HepG2 (cell line): ENCODE results near the gene TGM2. TPM values are rescaled to one million over a fixed set of nuclear protein-coding genes. Genes with fewer than 3 reads are reported as not detected.

Source experiments
- ATF7 ChIP-seq, 2 experiments: fragments of 450-650 bp in 1 of 2; sonication (generic) in 1 of 2; formaldehyde crosslinking in 1 of 2; IDR thresholded peaks; 2 replicates each; pipeline versions ENCODE4 v1.4.0 to v1.6.1; 2016 to 2020; ENCODE audit warnings: antibody characterized with exemption in 1 of 2, mild to moderate bottlenecking in 1 of 2, missing genetic modification reagents in 1 of 2
- DR1 ChIP-seq: sonication (generic); formaldehyde crosslinking; IDR thresholded peaks from 2 replicates; pipeline ENCODE4 v1.8.0; 2021; ENCODE audit warnings: mild to moderate bottlenecking, missing genetic modification reagents, inconsistent platforms
- HNF4G ChIP-seq, 2 experiments: sonication (generic) in 1 of 2; formaldehyde crosslinking in 1 of 2; IDR thresholded peaks; 2 replicates each; pipeline versions ENCODE4 v1.4.0 to v1.6.1; 2011 to 2020; ENCODE audit warnings: borderline replicate concordance in 2 of 2, low read depth in 2 of 2, mild to moderate bottlenecking in 2 of 2, low read length in 1 of 2, missing genetic modification reagents in 1 of 2, moderate library complexity in 1 of 2
- HOMEZ ChIP-seq: IDR thresholded peaks from 2 replicates; pipeline ENCODE4 v1.6.1; 2016; ENCODE audit warnings: low read depth
- IRX3 ChIP-seq: sonication (generic); formaldehyde crosslinking; IDR thresholded peaks from 2 replicates; pipeline ENCODE4 v1.8.1; 2023; ENCODE audit warnings: mild to moderate bottlenecking, low read depth, missing genetic modification reagents, borderline replicate concordance
- KAT8 ChIP-seq: IDR thresholded peaks from 2 replicates; pipeline ENCODE4 v1.6.1; 2016; ENCODE audit warnings: missing genetic modification reagents, missing compliant biosample characterization
- KMT2B ChIP-seq: IDR thresholded peaks from 2 replicates; pipeline ENCODE4 v1.6.1; 2016; ENCODE audit warnings: missing genetic modification reagents, missing compliant biosample characterization
- MAZ ChIP-seq, 2 experiments: sonication (generic) in 1 of 2; formaldehyde crosslinking in 1 of 2; IDR thresholded peaks; 2 replicates each; pipeline versions ENCODE4 v1.5.0 to v1.6.1; 2012 to 2020; ENCODE audit warnings: low read depth in 2 of 2, mild to moderate bottlenecking in 2 of 2, borderline replicate concordance in 1 of 2, improper control_type of control experiment in 1 of 2, low read length in 1 of 2, missing genetic modification reagents in 1 of 2, moderate library complexity in 1 of 2
- REPIN1 ChIP-seq: sonication (generic); formaldehyde crosslinking; IDR thresholded peaks from 2 replicates; pipeline ENCODE4 v1.8.0; 2022; ENCODE audit warnings: missing genetic modification reagents, low read depth, mild to moderate bottlenecking, borderline replicate concordance
- SAP130 ChIP-seq: IDR thresholded peaks from 2 replicates; pipeline ENCODE4 v1.6.1; 2016; ENCODE audit warnings: low read depth
- SOX13 ChIP-seq, 3 experiments: fragments of 450-650 bp in 1 of 3; sonication (generic) in 1 of 3; formaldehyde crosslinking in 1 of 3; IDR thresholded peaks in 2 of 3; conservative IDR thresholded peaks in 1 of 3; 2 replicates each; pipeline versions ENCODE4 v1.5.0 to v1.6.1; 2016 to 2020; ENCODE audit warnings: antibody characterized with exemption in 1 of 3, mild to moderate bottlenecking in 1 of 3, missing compliant biosample characterization in 1 of 3, missing genetic modification reagents in 1 of 3, moderate library complexity in 1 of 3
- SUZ12 ChIP-seq: fragments of 150-350 bp; IDR thresholded peaks from 2 replicates; pipeline ENCODE4 v1.6.1; 2014; ENCODE audit warnings: low read depth, low read length
- TEAD3 ChIP-seq: optimal IDR thresholded peaks from 2 replicates; pipeline ENCODE3; 2016; ENCODE audit warnings: borderline replicate concordance
- TFAP4 ChIP-seq: sonication (generic); IDR thresholded peaks from 2 replicates; pipeline ENCODE4 v1.6.1; 2016; ENCODE audit warnings: low read depth, borderline replicate concordance
- XRCC5 ChIP-seq: fragments of 200-400 bp; formaldehyde crosslinking; optimal IDR thresholded peaks from 2 replicates; pipeline ENCODE3; 2017; ENCODE audit warnings: mild to moderate bottlenecking, low read length
- ZBTB26 ChIP-seq: IDR thresholded peaks from 2 replicates; pipeline ENCODE4 v1.6.1; 2016; ENCODE audit warnings: missing compliant biosample characterization, missing genetic modification reagents, borderline replicate concordance
- ZNF292 ChIP-seq: sonication (generic); formaldehyde crosslinking; IDR thresholded peaks from 2 replicates; pipeline ENCODE4 v1.8.1; 2022; ENCODE audit warnings: mild to moderate bottlenecking, low read depth, missing genetic modification reagents, borderline replicate concordance
- ZNF317 ChIP-seq: sonication (generic); formaldehyde crosslinking; IDR thresholded peaks from 2 replicates; pipeline ENCODE4 v1.5.0; 2020; ENCODE audit warnings: mild to moderate bottlenecking, missing genetic modification reagents
- ZNF343 ChIP-seq: sonication (generic); formaldehyde crosslinking; IDR thresholded peaks from 2 replicates; pipeline ENCODE4 v1.4.0; 2020; ENCODE audit warnings: mild to moderate bottlenecking, missing genetic modification reagents
- ZNF614 ChIP-seq: IDR thresholded peaks from 2 replicates; pipeline ENCODE4 v1.6.1; 2018; ENCODE audit warnings: missing biosample characterization, missing genetic modification reagents, inconsistent platforms, borderline replicate concordance
- ZNF784 ChIP-seq: sonication (generic); formaldehyde crosslinking; IDR thresholded peaks from 2 replicates; pipeline ENCODE4 v1.5.1; 2020; ENCODE audit warnings: missing genetic modification reagents, mild to moderate bottlenecking, borderline replicate concordance
- polyA plus RNA-seq, 8 experiments: library from polyadenylated mRNA; depleted of rRNA in 3 of 8; stranded (reverse) in 7 of 8; unstranded in 1 of 8; fragments of >200 nt; fragmentation: Illumina TruSeq in 4 of 8; extraction: Trizol in 4 of 8; gene quantifications; 2 replicates each; pipeline versions ENCODE4 v1.2.1 to v1.2.3, GENCODE V29; 2011 to 2016; ENCODE audit warnings: low read depth in 4 of 8, missing spikeins in 1 of 8, mixed read lengths in 1 of 8; ENCODE audit not compliant: insufficient read depth in 1 of 8
- total RNA-seq, 5 experiments: library from RNA; depleted of rRNA; stranded (reverse); fragments of >200 nt; fragmentation: Illumina TruSeq; extraction: Trizol; gene quantifications; 2 replicates each; pipeline ENCODE4 v1.2.3, GENCODE V29; 2016; ENCODE audit warnings: low read depth in 1 of 5

Gene TGM2
- total and polyA plus RNA-seq, 2 of the 13 experiments (the other 11 are each of a cell fraction or from before 2014, with no cell fraction given): 4.2 to 46.4 TPM

GRCh38 chr20:38109591-38110524 lies 55.2 kb downstream of the TGM2 start (continued):
- TF ChIP-seq HNF4G (IDR thresholded peaks at IDR 0.05; ENCODE audit: borderline replicate concordance, low read depth, low read length) (peak; percentile 47; the same call in 1 of the 2 replicates), HNF4G (CRISPR knock-in tag; IDR thresholded peaks at IDR 0.05; ENCODE audit: borderline replicate concordance, low read depth) (no peak), ATF7 (IDR thresholded peaks at IDR 0.05) (no peak), ATF7 (CRISPR knock-in tag; IDR thresholded peaks at IDR 0.05) (0 out of 2 replicates have a peak, but pooled peaks have one; percentile 28), TFAP4 (peak; percentile 13; the same call in 1 of the 2 replicates), XRCC5 (peak; percentile 64), TEAD3 (CRISPR knock-in tag) (peak; percentile 91), ZNF292 (CRISPR knock-in tag) (no peak), REPIN1 (CRISPR knock-in tag) (0 out of 2 replicates have a peak, but pooled peaks have one; percentile 19), ZNF343 (CRISPR knock-in tag) (peak; percentile 72; the same call in 1 of the 2 replicates), SUZ12 (no peak), KMT2B (CRISPR knock-in tag) (no peak), HOMEZ (CRISPR knock-in tag) (0 out of 2 replicates have a peak, but pooled peaks have one; percentile 26), ZNF614 (CRISPR knock-in tag) (peak; percentile 88; the same call in 1 of the 2 replicates), DR1 (CRISPR knock-in tag) (no peak), SAP130 (CRISPR knock-in tag) (peak; percentile 92), ZNF784 (0 out of 2 replicates have a peak, but pooled peaks have one; percentile 37), ZBTB26 (CRISPR knock-in tag) (0 out of 2 replicates have a peak, but pooled peaks have one; percentile 49), ZNF317 (CRISPR knock-in tag) (no peak), MAZ (IDR thresholded peaks at IDR 0.05; ENCODE audit: borderline replicate concordance, low read depth, low read length) (peak; percentile 27; the same call in 1 of the 2 replicates), MAZ (CRISPR knock-in tag; IDR thresholded peaks at IDR 0.05; ENCODE audit: low read depth) (0 out of 2 replicates have a peak, but pooled peaks have one; percentile 36), IRX3 (CRISPR knock-in tag) (no peak), SOX13 (IDR thresholded peaks at IDR 0.05) (0 out of 2 replicates have a peak, but pooled peaks have one; percentile 33), SOX13 (CRISPR knock-in tag; conservative IDR thresholded peaks at IDR 0.05 in 1 of 2, IDR thresholded peaks at IDR 0.05 in 1 of 2) (peak in 1 of 2 experiments; percentile 85; a peak in 2 of 4 replicates), KAT8 (0 out of 2 replicates have a peak, but pooled peaks have one; percentile 16)
